Lower lobe of right lung (tissue), 2 donors: ENCODE data around the gene MXI1. TPM values are rescaled to one million over a fixed set of nuclear protein-coding genes. Genes with fewer than 3 reads are reported as not detected.

Experiments
- ATAC-seq, 2 donors: fragments of 200-7000 bp; cut with Tn5 transposase; one replicate each; pipeline ENCODE4 v1.9.1; 2020 to 2022; ENCODE audit warnings: mild to moderate bottlenecking in 2 of 2, moderate library complexity in 2 of 2
- DNase-seq: peaks from one replicate; pipeline ENCODE4 v3.0.0-alpha.2; 2020
- H3K27ac ChIP-seq: fragments of 200-600 bp; one replicate; pipeline ENCODE4 v1.8.0; 2022
- H3K27me3 ChIP-seq: fragments of 200-600 bp; one replicate; pipeline ENCODE4 v1.8.0; 2022; ENCODE audit warnings: low read depth
- H3K36me3 ChIP-seq: fragments of 200-600 bp; one replicate; pipeline ENCODE4 v1.8.0; 2022; ENCODE audit warnings: mild to moderate bottlenecking
- H3K4me1 ChIP-seq: fragments of 200-600 bp; one replicate; pipeline ENCODE4 v1.8.0; 2022
- H3K4me3 ChIP-seq: fragments of 200-600 bp; one replicate; pipeline ENCODE4 v1.8.0; 2022; ENCODE audit warnings: mild to moderate bottlenecking
- H3K9me3 ChIP-seq: fragments of 200-600 bp; one replicate; pipeline ENCODE4 v1.8.0; 2022
- intact Hi-C: fragments of 100-400 bp; cut with DNase I; formaldehyde crosslinking; loops from one replicate; pipeline ENCODE4 v1.11.0; 2022
- total RNA-seq: library from RNA; stranded (reverse); fragmentation: NEBNext Ultra II Directional; extraction: Animal tissue kit (Norgen Biotek cat#: 25700); gene quantifications from one replicate; pipeline ENCODE4 v1.2.1, GENCODE V29; 2021
- TF ChIP-seq, protein P1 (sequence below): fragments of 200-600 bp; IDR thresholded peaks from one replicate; pipeline ENCODE4 v1.8.0; 2022; ENCODE audit warnings: antibody characterized with exemption, mild to moderate bottlenecking
- donor health status: DM: no; HTN: yes; CAD: no; lungs with severe emphysema.

The MXI1 gene
- total RNA-seq, 1 donor from 2014 or later, result 33.3 TPM

- Histone ChIP-seq H3K27ac (no peak overlapping the region), H3K9me3 (no peaks in the 10 kb centered on the region), H3K36me3 (no peaks in the 10 kb centered on the region), H3K4me3 (no peak overlapping the region), H3K4me1 (peaks cover 6% of the 10 kb centered on the region), H3K27me3 (no peaks in the 10 kb centered on the region)
- ATAC-seq (no peak), DNase-seq (no peak)
- TF ChIP-seq, protein P1, sequence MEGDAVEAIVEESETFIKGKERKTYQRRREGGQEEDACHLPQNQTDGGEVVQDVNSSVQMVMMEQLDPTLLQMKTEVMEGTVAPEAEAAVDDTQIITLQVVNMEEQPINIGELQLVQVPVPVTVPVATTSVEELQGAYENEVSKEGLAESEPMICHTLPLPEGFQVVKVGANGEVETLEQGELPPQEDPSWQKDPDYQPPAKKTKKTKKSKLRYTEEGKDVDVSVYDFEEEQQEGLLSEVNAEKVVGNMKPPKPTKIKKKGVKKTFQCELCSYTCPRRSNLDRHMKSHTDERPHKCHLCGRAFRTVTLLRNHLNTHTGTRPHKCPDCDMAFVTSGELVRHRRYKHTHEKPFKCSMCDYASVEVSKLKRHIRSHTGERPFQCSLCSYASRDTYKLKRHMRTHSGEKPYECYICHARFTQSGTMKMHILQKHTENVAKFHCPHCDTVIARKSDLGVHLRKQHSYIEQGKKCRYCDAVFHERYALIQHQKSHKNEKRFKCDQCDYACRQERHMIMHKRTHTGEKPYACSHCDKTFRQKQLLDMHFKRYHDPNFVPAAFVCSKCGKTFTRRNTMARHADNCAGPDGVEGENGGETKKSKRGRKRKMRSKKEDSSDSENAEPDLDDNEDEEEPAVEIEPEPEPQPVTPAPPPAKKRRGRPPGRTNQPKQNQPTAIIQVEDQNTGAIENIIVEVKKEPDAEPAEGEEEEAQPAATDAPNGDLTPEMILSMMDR, result no peak
- intact Hi-C loops, result loop anchor here (5.0 kb wide), 1 partner anchor 234 kb away; no protein-coding TSS in a partner anchor
Observed at GRCh38 chr10:110313674-110314073, 106.3 kb downstream of the MXI1 start.

DNA sequence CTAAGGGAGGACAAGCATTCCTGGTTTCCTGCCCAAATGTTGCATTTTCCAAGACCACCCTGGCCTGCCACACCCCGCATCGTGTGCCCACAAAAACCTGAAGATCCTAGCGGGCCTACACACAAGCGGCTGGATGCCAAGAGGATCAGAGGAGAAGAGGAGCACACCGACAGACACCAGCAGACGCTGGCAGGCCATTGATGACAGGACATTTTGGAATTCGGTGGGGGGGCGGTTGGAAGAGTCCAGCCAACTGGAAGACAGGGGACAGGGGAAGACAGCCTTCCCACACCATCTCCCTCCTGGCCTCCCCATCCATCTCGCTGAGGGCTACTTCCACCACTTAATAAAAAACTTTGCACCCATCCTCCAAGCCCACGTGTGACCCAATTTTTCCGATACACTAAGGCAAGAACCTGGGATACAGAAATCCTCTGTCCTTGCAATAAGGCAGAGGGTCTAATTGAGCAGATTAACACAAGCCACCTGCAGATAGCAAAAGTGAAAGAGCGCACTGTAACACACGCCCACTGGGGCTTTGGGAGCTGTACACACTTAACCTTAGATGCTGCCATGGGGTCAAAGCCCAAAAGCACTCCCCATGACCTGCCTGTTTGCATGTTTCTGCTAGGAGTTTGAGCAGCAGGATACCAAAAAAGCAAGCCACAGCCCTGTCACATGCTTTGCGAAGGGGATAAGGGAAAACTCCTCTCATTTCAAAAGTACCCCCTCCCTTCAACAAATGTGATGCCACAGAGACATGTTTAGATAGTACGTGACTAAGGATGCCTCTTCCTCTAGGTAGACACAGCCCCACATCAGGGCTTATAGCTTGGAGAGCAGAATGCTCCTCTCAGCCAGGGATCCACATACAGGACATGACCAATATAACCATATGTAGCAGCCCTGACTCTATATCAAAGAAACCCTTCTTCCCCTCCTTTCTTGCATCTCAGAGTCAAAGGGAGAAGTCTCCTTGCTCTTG, 110.8 kb downstream of the MXI1 start:
- Histone ChIP-seq H3K27ac (no peak overlapping the region), H3K9me3 (no peaks in the 10 kb centered on the region), H3K36me3 (no peaks in the 10 kb centered on the region), H3K4me3 (no peak overlapping the region), H3K27me3 (no peaks in the 10 kb centered on the region), H3K4me1 (no peaks in the 10 kb centered on the region)
- ATAC-seq, result no peak
- intact Hi-C loops, result no loop called here
- TF ChIP-seq, protein P1, result no peak
- DNase-seq, result no peak

DNA sequence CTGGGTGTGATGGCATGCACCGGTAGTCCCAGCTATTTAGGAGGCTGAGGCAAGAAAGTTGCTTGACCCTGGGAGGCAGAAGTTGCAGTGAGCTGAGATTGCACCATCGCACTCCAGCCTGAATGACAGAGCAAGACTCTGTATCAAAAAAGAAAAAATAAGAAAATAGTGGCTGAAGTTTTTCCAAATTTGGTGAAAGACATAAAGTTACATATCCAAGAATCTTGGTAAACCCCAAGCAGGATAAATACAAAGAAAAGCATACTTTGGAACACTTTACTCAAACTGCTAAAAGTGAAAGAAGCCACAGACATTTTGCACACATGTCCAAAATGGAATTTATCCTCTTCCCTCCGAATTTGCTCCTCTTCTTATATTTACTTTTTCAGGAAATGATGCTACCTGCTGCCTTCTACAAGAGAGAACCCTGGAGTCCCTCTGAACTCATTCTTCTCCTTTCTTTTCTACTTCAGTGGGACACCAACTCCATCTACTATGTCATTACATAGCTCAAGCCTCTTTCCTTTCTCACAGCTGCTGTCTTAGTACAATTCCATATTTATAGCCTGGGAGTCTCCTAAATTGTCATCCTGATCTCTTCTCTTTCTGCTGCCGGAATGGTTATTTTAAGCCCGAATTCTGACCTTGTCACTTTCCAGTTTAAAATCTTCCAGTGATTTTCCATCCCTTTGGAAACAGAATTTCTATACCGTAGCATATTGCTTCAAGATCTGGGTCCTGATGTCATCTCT, 114.6 kb downstream of the MXI1 start:
- H3K9me3 ChIP-seq, result no peaks in the 10 kb centered on the region
- no peak for DNase-seq
- no peaks in the 10 kb centered on the region for H3K4me1 ChIP-seq

GRCh38 chr10:110323503-110323902, 116.1 kb downstream of the MXI1 start:
- Histone ChIP-seq H3K9me3 (no peaks in the 10 kb centered on the region), H3K27ac (no peak overlapping the region), H3K4me3 (no peak overlapping the region), H3K4me1 (no peaks in the 10 kb centered on the region), H3K27me3 (no peaks in the 10 kb centered on the region), H3K36me3 (no peaks in the 10 kb centered on the region)
- TF ChIP-seq, protein P1, result no peak
- DNase-seq (no peak), ATAC-seq (no peak)
- intact Hi-C loops, result no loop called here

More for the DNA sequence above, 114.6 kb downstream of the MXI1 start:
- intact Hi-C loops, result no loop called here
- no peak overlapping the region for H3K4me3 ChIP-seq
- TF ChIP-seq, protein P1, result no peak
- no peaks in the 10 kb centered on the region for H3K36me3 ChIP-seq
- no peak for ATAC-seq
- no peak overlapping the region for H3K27ac ChIP-seq
- H3K27me3 ChIP-seq, result no peaks in the 10 kb centered on the region

DNA sequence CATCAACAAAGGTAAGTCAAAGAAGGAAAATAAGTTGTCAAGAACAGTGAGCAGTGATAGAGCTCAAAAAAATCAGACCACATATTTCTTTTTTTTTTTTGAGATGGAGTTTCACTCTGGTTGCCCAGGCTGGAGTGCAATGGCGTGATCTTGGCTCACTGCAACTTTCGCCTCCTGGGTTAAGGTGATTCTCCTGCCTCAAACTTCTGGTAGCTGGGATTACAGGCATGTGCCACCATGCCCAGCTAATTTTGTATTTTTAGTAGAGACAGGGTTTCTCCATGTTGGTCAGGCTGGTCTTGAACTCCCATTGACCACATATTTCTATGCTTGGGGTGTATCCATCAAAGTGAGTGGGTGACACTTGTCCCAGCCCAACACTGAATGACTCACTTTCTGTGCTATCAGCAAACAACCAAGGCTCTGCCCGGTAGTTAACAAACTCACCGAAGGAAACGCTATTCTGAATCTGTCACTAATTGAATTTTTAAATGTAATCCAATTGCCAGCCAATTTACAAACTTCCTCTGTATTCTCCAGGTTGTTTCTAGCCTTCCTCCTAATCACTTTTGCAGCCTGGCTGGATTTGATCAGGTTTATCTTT, 116.9 kb downstream of the MXI1 start:
- Histone ChIP-seq H3K9me3 (no peaks in the 10 kb centered on the region), H3K27ac (no peak overlapping the region), H3K4me3 (no peak overlapping the region), H3K36me3 (no peaks in the 10 kb centered on the region), H3K4me1 (no peaks in the 10 kb centered on the region), H3K27me3 (no peaks in the 10 kb centered on the region)
- intact Hi-C loops, result no loop called here
- ATAC-seq (no peak), DNase-seq (no peak)
- TF ChIP-seq, protein P1, result no peak
